ENCODE measurements around the gene NFILZ.
A peak's percentile ranks its signal among the peaks of the same experiment; 100 is the strongest.
"Not testable (repeated sequence)": the region's sequence is repeated elsewhere in the genome, so short reads cannot be mapped to it uniquely, and the experiment has no call there.

NFILZ gene

DNA sequence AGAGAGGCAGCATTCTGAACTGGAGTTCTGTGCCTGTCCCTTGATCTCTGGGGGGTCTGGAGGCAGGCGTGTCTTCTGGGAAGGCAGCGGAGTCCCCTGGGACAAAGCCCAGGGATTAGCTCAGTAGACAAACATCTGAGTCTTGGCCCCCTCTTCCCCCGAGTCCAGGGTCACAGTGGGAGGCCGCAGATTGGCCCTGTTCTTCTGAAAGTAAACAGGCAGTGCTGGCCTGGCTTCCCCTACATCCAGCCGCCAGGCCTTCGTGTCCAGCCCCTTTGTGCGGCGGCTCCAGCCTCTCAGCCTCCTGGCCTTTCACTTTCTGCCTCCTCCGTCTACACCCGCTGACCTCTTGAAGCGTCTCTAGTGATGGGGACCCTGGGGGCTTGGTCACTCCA, 989 bp downstream of the NFILZ start:
- H3K4me3 ChIP-seq (ENCODE audit: low read length), result no peak overlapping the region
- DNase-seq (ENCODE audit: low read depth), result peak; percentile 49
- no peaks in the 10 kb centered on the region for H3K36me3 ChIP-seq (ENCODE audit: control insufficient read depth, insufficient read depth, low read length, severe bottlenecking)
- H3K9me3 ChIP-seq (ENCODE audit: control insufficient read depth, low read length), result peaks cover 10% of the 10 kb centered on the region
- H3K4me1 ChIP-seq (ENCODE audit: control insufficient read depth, insufficient read depth, low read length), result no peaks in the 10 kb centered on the region
- no peak overlapping the region for H3K9ac ChIP-seq (ENCODE audit: low read length)
- no peaks in the 10 kb centered on the region for H3K27me3 ChIP-seq (replicated peaks; ENCODE audit: control insufficient read depth, insufficient read depth, low read length)

DNA sequence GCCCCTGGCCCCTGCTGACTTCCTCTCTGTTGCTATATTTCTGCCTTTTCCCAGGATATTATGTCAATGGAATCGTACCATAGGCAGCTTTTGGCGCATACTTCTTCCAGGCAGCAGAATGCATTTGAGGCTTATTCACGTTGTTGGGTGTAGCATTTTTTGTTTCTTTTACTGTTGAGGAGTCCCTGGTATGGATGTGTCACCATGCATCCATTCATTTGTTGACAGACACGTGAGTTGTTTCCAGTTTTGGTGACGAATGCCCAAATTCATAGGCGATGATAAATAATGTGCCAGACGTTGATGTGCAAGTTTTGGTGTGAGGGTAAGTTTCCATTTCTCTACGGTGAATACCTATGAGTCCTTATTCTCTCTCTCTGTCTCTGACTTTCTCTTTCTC, 5.0 kb downstream of the NFILZ start:
- H3K9ac ChIP-seq (ENCODE audit: low read length), result no peak overlapping the region
- H3K27me3 ChIP-seq (replicated peaks; ENCODE audit: control insufficient read depth, insufficient read depth, low read length), result peaks cover 5% of the 10 kb centered on the region
- DNase-seq (ENCODE audit: low read depth), result no peak
- peaks cover 8% of the 10 kb centered on the region for H3K4me1 ChIP-seq (ENCODE audit: control insufficient read depth, insufficient read depth, low read length)
- H3K36me3 ChIP-seq (ENCODE audit: control insufficient read depth, insufficient read depth, low read length, severe bottlenecking), result no peaks in the 10 kb centered on the region
- no peak overlapping the region for H3K4me3 ChIP-seq (ENCODE audit: low read length)
- H3K9me3 ChIP-seq (ENCODE audit: control insufficient read depth, low read length), result peaks cover under 1% of the 10 kb centered on the region

DNA sequence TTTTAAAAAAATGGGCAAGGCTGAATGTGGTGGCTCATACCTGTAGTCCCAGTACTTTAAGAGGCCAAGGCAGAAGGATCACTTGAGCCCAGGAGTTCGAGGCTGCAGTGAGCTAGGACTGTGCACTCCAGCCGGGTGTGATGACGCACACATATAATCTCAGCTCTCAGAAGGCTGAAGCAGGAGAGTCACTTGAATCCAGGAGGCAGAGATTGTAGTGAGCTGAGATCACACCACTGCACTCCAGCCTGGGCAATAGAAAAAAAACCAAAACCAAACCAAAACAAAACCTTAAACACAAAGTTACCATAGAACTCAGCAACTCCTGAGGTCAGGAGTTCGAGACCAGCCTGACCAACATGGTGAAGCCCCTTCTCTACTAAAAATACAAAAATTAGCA, 6.6 kb downstream of the NFILZ start:
- not testable (repeated sequence) for H3K27me3 ChIP-seq (replicated peaks; ENCODE audit: control insufficient read depth, insufficient read depth, low read length); DNase-seq (ENCODE audit: low read depth); H3K4me3 ChIP-seq (ENCODE audit: low read length); H3K9me3 ChIP-seq (ENCODE audit: control insufficient read depth, low read length); H3K9ac ChIP-seq (ENCODE audit: low read length); H3K36me3 ChIP-seq (ENCODE audit: control insufficient read depth, insufficient read depth, low read length, severe bottlenecking)
- peaks cover 11% of the 10 kb centered on the region for H3K4me1 ChIP-seq (ENCODE audit: control insufficient read depth, insufficient read depth, low read length)

GRCh38 chr19:8638078-8638619, 7.7 kb downstream of the NFILZ start:
- Histone ChIP-seq H3K4me1 (ENCODE audit: control insufficient read depth, insufficient read depth, low read length) (peaks cover 11% of the 10 kb centered on the region), H3K9ac (ENCODE audit: low read length) (no peak overlapping the region), H3K27me3 (replicated peaks; ENCODE audit: control insufficient read depth, insufficient read depth, low read length) (peaks cover 9% of the 10 kb centered on the region), H3K9me3 (ENCODE audit: control insufficient read depth, low read length) (peaks cover 12% of the 10 kb centered on the region), H3K4me3 (ENCODE audit: low read length) (no peak overlapping the region), H3K36me3 (ENCODE audit: control insufficient read depth, insufficient read depth, low read length, severe bottlenecking) (no peaks in the 10 kb centered on the region)
- DNase-seq (ENCODE audit: low read depth), result peak; percentile 53

DNA sequence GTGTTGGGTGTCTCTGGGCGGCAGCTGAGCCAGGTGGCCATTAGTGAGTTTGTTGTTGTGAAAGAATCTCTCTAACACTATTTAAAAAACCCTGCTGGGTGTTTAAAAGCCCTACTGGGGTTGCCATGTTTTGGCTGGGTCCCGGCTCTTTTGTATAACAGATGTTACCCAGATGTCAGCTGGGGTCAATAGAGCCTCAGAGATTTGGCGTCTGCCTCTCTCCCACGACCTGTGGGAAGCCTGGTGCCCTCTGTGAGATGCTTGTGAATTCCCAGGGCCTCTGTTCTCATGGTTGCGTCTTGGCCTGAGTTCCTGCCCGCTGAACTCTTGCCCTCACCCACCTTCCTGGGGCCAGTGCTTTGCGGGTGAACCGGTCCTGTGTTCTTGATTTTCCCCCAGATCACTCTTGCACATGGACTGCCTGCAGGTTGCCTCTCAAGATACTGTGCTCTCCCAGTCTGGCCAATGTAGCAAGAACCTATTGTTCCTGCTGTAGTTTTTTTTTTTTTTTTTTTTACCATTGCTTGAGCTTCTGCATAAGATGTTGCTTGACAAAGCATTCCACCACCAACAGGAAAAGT, 9.5 kb downstream of the NFILZ start:
- Histone ChIP-seq H3K4me3 (ENCODE audit: low read length) (no peak overlapping the region), H3K9me3 (ENCODE audit: control insufficient read depth, low read length) (peaks cover 12% of the 10 kb centered on the region), H3K9ac (ENCODE audit: low read length) (no peak overlapping the region), H3K27me3 (replicated peaks; ENCODE audit: control insufficient read depth, insufficient read depth, low read length) (peaks cover 18% of the 10 kb centered on the region), H3K36me3 (ENCODE audit: control insufficient read depth, insufficient read depth, low read length, severe bottlenecking) (no peaks in the 10 kb centered on the region), H3K4me1 (ENCODE audit: control insufficient read depth, insufficient read depth, low read length) (peaks cover 11% of the 10 kb centered on the region)
- no peak for DNase-seq (ENCODE audit: low read depth)

GRCh38 chr19:8640402-8641004, 10.1 kb downstream of the NFILZ start:
- no peak overlapping the region for H3K9ac ChIP-seq (ENCODE audit: low read length)
- no peak overlapping the region for H3K4me3 ChIP-seq (ENCODE audit: low read length)
- no peaks in the 10 kb centered on the region for H3K36me3 ChIP-seq (ENCODE audit: control insufficient read depth, insufficient read depth, low read length, severe bottlenecking)
- H3K27me3 ChIP-seq (replicated peaks; ENCODE audit: control insufficient read depth, insufficient read depth, low read length), result peaks cover 21% of the 10 kb centered on the region
- H3K4me1 ChIP-seq (ENCODE audit: control insufficient read depth, insufficient read depth, low read length), result peaks cover 11% of the 10 kb centered on the region
- H3K9me3 ChIP-seq (ENCODE audit: control insufficient read depth, low read length), result peaks cover 12% of the 10 kb centered on the region
- DNase-seq (ENCODE audit: low read depth), result no peak

DNA sequence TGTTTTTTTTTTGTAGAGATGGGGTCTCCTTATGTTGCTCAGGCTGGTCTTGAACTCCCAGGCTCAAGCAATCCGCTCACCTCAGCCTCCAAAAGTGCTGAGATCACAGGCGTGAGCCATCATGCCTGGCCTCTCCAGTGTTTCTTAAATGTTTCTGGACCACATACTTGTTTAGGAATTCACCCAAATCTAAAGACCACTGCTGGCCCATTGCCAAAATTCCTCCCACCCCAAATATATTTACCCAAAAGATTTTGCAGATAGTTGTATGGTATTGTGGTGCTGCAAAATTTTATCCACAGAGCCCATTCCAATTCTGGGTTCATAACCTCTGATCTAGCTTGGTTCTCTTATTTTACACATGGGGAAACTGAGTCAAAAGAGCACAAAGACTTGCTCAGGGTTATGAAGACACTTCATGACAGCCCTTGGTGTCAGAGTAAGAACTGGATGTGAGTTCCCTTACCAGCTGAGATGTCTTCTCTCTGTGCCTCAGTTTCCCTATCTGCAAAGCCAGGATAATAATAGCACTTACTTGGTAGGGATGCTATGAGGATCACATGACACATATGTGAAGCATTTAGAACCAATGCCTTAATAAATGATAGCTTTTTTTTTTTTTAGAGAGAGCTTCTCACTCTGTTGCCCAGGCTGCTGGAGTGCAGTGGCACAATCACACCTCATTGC, 10.9 kb downstream of the NFILZ start:
- no peak for DNase-seq (ENCODE audit: low read depth)
- Histone ChIP-seq H3K27me3 (replicated peaks; ENCODE audit: control insufficient read depth, insufficient read depth, low read length) (peaks cover 27% of the 10 kb centered on the region), H3K9me3 (ENCODE audit: control insufficient read depth, low read length) (peaks cover 12% of the 10 kb centered on the region), H3K4me3 (ENCODE audit: low read length) (no peak overlapping the region), H3K9ac (ENCODE audit: low read length) (no peak overlapping the region), H3K4me1 (ENCODE audit: control insufficient read depth, insufficient read depth, low read length) (peaks cover 11% of the 10 kb centered on the region), H3K36me3 (ENCODE audit: control insufficient read depth, insufficient read depth, low read length, severe bottlenecking) (no peaks in the 10 kb centered on the region)

GRCh38 chr19:8641908-8642547, 11.6 kb downstream of the NFILZ start:
- H3K4me3 ChIP-seq (ENCODE audit: low read length), result no peak overlapping the region
- peaks cover 32% of the 10 kb centered on the region for H3K27me3 ChIP-seq (replicated peaks; ENCODE audit: control insufficient read depth, insufficient read depth, low read length)
- H3K36me3 ChIP-seq (ENCODE audit: control insufficient read depth, insufficient read depth, low read length, severe bottlenecking), result no peaks in the 10 kb centered on the region
- peaks cover 11% of the 10 kb centered on the region for H3K4me1 ChIP-seq (ENCODE audit: control insufficient read depth, insufficient read depth, low read length)
- no peak overlapping the region for H3K9ac ChIP-seq (ENCODE audit: low read length)
- peaks cover 12% of the 10 kb centered on the region for H3K9me3 ChIP-seq (ENCODE audit: control insufficient read depth, low read length)
- peak; percentile 69 for DNase-seq (ENCODE audit: low read depth)

DNA sequence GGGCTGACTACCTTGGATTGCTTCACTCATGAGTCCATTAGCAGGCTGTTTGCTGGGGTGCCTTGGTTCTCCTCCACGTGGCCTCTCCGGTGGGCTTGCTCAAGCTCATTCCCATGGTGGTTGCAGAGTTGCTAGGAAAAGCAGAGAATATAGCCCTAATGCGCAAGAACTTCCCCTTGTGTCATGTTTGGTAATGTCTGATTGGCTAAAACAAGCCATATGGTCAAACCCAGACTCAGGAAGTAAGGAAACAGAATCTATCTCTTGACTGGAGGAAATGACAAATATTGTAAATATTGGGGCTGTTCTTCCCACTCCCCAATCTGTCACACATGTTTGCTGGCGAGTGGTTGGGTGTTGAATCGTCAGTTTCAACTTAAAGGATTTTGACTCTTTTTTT, 12.1 kb downstream of the NFILZ start:
- no peak for DNase-seq (ENCODE audit: low read depth)
- Histone ChIP-seq H3K4me3 (ENCODE audit: low read length) (no peak overlapping the region), H3K9me3 (ENCODE audit: control insufficient read depth, low read length) (peaks cover 12% of the 10 kb centered on the region), H3K27me3 (replicated peaks; ENCODE audit: control insufficient read depth, insufficient read depth, low read length) (peaks cover 32% of the 10 kb centered on the region), H3K36me3 (ENCODE audit: control insufficient read depth, insufficient read depth, low read length, severe bottlenecking) (no peaks in the 10 kb centered on the region), H3K4me1 (ENCODE audit: control insufficient read depth, insufficient read depth, low read length) (peaks cover 11% of the 10 kb centered on the region), H3K9ac (ENCODE audit: low read length) (no peak overlapping the region)

- DNase-seq (ENCODE audit: low read depth), result no peak
- no peak overlapping the region for H3K4me3 ChIP-seq (ENCODE audit: low read length)
Measured at GRCh38 chr19:8643860-8644653, 13.6 kb downstream of the NFILZ start.

More at GRCh38 chr19:8643860-8644653, 13.6 kb downstream of the NFILZ start:
- H3K9ac ChIP-seq (ENCODE audit: low read length), result no peak overlapping the region
- H3K27me3 ChIP-seq (replicated peaks; ENCODE audit: control insufficient read depth, insufficient read depth, low read length), result peaks cover 27% of the 10 kb centered on the region
- H3K4me1 ChIP-seq (ENCODE audit: control insufficient read depth, insufficient read depth, low read length), result peaks cover 11% of the 10 kb centered on the region
- peaks cover 12% of the 10 kb centered on the region for H3K9me3 ChIP-seq (ENCODE audit: control insufficient read depth, low read length)
- no peaks in the 10 kb centered on the region for H3K36me3 ChIP-seq (ENCODE audit: control insufficient read depth, insufficient read depth, low read length, severe bottlenecking)

All from adipocyte (in vitro differentiated cells).